GM19328 (cell line): ENCODE results near the gene GPR78.

Experiments
- ATAC-seq: cut with Tn5 transposase; IDR thresholded peaks from one replicate; pipeline ENCODE4 v1.9.1; 2021; ENCODE audit warnings: mild to moderate bottlenecking, moderate library complexity; ENCODE audit not compliant: unreplicated experiment

Gene GPR78

DNA sequence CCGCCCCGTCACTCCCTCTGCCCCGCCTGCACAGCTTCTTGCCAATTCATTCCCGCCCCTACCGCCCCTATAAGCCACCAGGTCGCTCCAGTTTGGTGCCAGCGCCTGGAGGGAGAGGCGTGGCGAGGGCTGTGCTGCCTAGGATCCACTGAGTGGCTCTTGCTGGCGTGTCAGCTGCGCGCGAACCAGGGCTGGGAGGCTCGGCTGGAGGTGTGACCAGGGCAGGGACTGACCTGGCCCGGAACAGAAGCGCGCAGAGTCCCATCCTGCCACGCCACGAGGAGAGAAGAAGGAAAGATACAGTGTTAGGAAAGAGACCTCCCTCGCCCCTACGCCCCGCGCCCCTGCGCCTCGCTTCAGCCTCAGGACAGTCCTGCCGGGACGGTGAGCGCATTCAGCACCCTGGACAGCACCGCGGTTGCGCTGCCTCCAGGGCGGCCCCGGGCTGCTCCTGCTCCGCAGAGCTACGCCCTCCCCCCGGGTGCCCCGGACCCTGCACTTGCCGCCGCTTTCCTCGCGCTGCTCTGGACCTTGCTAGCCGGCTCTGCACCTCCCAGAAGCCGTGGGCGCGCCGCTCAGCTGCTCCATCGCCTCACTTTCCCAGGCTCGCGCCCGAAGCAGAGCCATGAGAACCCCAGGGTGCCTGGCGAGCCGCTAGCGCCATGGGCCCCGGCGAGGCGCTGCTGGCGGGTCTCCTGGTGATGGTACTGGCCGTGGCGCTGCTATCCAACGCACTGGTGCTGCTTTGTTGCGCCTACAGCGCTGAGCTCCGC is at the start of gene GPR78:
Gene GPR78 (plus strand): TSS at position 72 of the 773 bp plus-strand sequence. CDS start 591 bp downstream, at position 663.
- no peak for ATAC-seq

DNA sequence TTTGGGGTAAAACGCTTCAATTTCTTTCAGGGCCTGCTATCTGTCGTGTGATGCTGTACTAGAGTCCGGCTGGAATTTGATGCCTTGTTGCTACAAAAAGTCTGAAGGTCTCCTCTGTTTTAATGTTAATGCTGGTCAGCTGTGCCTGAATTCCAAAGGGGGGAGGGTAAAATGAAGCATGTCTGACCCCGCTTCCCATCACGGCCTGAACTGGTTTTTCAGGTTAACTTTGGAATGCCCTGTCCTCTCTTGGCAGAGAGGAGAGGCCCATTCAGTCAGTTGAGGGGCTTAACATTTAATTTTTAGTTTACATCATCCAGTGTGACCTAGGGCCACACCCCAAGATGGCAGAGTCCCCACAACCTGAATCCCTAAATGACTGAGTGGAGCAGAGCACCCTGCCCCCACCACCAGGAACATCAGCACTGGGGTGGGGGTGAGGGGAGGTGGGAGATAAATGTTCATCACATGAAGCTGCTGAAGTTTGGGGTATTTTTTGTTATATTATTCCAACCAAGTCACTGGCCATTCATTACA is 47.9 kb upstream of the GPR78 start:
- ATAC-seq, result no peak

DNA sequence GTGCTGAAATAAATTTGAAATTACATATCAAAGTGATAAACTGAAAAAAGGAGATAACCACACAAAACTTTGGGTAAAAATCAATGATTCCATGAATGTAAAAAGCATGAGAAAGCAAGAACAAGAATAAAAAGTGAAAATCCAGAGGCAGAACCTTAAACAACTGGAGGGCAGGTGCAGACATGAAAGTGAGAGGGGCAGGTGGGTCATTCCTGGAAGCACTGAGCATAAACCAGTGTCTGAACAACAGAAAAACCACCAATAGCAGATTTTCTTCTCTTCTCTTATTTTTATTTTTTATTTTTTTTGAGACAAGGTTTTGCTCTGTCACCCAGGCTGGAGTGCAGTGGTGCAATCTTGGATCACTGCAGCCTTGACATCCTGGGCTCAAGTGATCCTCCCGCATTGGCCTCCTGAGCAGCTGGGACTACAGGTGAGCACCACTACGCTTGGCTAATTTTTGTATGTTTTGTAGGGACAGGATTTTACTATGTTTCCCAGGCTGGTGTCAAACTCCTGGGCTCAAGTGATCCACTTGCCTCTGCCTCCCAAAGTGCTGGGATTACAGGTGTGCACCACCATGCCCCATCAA is 46.8 kb upstream of the GPR78 start:
- ATAC-seq, result no peak

DNA sequence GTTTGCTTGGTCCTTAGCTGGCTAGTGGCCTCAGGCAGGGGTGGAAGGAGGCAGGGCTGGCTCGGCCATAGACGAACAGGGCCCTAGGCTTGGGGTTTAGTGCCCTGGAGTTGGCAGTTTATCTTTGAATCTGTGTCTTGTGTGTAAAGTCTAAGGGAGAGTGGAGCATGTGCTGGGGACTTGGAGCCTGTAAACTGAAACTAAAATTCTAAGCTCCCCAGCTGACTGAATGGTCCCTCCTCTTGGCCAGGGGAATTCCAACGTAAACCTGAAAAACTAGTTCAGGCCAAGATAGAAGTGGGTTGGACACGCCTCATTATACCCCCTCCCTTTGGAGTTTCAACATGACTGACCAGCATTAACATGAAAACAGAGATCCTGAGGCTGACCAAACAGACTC is 46.1 kb upstream of the GPR78 start:
- ATAC-seq, result peak; percentile 81

- no peak for ATAC-seq
Measured at GRCh38 chr4:8534611-8535010, 45.6 kb upstream of the GPR78 start.

- no peak for ATAC-seq
Measured at GRCh38 chr4:8536467-8536866, 43.7 kb upstream of the GPR78 start.

GRCh38 chr4:8537041-8537461 is 43.1 kb upstream of the GPR78 start:
- no peak for ATAC-seq

GRCh38 chr4:8538076-8538702 is 42.0 kb upstream of the GPR78 start:
- ATAC-seq, result no peak

- no peak for ATAC-seq
Measured at GRCh38 chr4:8538703-8539567, 41.3 kb upstream of the GPR78 start.

DNA sequence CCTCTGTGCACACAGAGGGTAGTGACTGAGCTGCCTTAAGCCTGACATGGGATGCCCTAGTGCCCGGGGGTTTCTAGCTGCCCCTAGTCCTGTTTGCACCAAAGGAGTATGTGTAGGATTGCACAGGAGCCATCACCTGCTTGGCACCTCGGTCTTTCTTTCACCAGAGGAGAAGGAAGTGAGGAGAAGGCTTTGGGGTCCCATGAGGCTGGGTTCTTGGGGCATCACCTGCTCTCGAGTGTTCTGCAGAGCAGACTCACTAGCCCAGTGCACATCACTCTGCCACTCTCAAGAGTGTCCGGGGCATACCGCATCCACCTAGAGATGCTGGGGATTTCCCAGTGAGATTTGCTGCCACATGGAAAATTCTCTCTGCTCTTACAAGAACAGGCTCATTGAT is 40.5 kb upstream of the GPR78 start:
- ATAC-seq, result peak; percentile 30

GRCh38 chr4:8540072-8540471 is 40.1 kb upstream of the GPR78 start:
- ATAC-seq, result peak; percentile 64

GRCh38 chr4:8540586-8540985 is 39.6 kb upstream of the GPR78 start:
- no peak for ATAC-seq

- ATAC-seq, result no peak
Measured at GRCh38 chr4:8540991-8541390, 39.2 kb upstream of the GPR78 start.

- ATAC-seq, result no peak
Measured at GRCh38 chr4:8541981-8542715, 38.0 kb upstream of the GPR78 start.

GRCh38 chr4:8542776-8543525 is 37.2 kb upstream of the GPR78 start:
- ATAC-seq, result no peak

DNA sequence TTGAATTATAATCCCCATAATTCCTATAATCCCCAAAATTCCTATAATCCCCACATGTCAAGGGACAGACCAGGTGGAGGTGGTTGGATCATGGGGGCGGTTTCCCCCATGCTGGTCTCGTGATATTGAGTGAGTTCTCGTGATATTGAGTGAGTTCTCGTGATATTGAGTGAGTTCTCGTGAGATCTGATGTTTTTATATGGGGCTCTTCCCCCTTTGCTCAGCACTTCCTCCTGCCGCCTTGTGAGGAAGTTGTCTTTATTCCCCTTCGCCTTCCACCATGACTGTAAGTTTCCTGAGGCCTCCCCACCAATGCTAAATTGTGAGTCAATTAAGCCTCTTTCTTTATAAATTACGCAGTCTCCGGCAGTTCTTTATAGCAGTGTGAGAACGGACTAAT is 36.6 kb upstream of the GPR78 start:
- ATAC-seq, result no peak

GRCh38 chr4:8544282-8544681 is 35.9 kb upstream of the GPR78 start:
- ATAC-seq, result no peak

GRCh38 chr4:8544741-8545438 is 35.3 kb upstream of the GPR78 start:
- no peak for ATAC-seq

DNA sequence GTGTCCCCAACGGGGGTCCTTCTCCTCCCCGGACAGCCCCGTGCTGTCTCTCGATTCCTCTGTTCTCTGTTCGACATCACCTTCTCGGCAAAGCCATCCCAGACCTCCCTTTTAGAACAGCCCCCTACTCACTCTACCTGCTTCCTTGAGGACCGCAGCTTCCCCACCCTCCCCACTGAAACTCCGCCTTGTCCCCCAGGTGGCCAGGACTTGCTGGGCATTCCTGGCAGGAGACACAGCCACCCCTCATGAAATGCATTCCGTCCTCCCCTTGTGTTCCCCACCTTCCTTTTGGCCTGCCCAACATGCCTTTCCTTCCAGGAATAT is 34.8 kb upstream of the GPR78 start:
- no peak for ATAC-seq
